CD4-positive, alpha-beta T cell treated with Interleukin-17A for 4 hours (primary cell): ENCODE data around the gene MRPL14.
"Not testable (repeated sequence)": the region's sequence is repeated elsewhere in the genome, so short reads cannot be mapped to it uniquely, and the experiment has no call there.

ENCODE experiments used
- DNase-seq: peaks from one replicate; pipeline ENCODE4 v3.0.0-alpha.2; 2020; ENCODE audit warnings: mixed read lengths

MRPL14 gene

GRCh38 chr6:44149369-44150012 is 22.2 kb upstream of the MRPL14 start:
- no peak for DNase-seq

GRCh38 chr6:44148306-44148705 is 21.1 kb upstream of the MRPL14 start:
- no peak for DNase-seq

GRCh38 chr6:44147256-44147655 is 20.0 kb upstream of the MRPL14 start:
- no peak for DNase-seq

- DNase-seq = no peak
Observed at GRCh38 chr6:44146685-44147084, 19.4 kb upstream of the MRPL14 start.

GRCh38 chr6:44145839-44146238 is 18.6 kb upstream of the MRPL14 start:
- DNase-seq = no peak

GRCh38 chr6:44144536-44144935 is 17.3 kb upstream of the MRPL14 start:
- DNase-seq = not testable (repeated sequence)

- DNase-seq = no peak
Observed at GRCh38 chr6:44143731-44144130, 16.5 kb upstream of the MRPL14 start.

- DNase-seq = no peak
Observed at GRCh38 chr6:44142835-44143234, 15.6 kb upstream of the MRPL14 start.

GRCh38 chr6:44139351-44139743 is 12.1 kb upstream of the MRPL14 start:
- DNase-seq = no peak

GRCh38 chr6:44138717-44139350 is 11.6 kb upstream of the MRPL14 start:
- DNase-seq = no peak

- DNase-seq = no peak
Observed at GRCh38 chr6:44135875-44136274, 8.6 kb upstream of the MRPL14 start.

GRCh38 chr6:44135173-44135758 is 8.0 kb upstream of the MRPL14 start:
- DNase-seq = no peak

- DNase-seq = no peak
Observed at GRCh38 chr6:44133981-44134711, 6.9 kb upstream of the MRPL14 start.

- no peak for DNase-seq
Observed at GRCh38 chr6:44133003-44133931, 6.0 kb upstream of the MRPL14 start.

GRCh38 chr6:44132476-44132875 is 5.2 kb upstream of the MRPL14 start:
- DNase-seq = no peak

GRCh38 chr6:44131892-44132291 is 4.6 kb upstream of the MRPL14 start:
- DNase-seq = no peak

- no peak for DNase-seq
Observed at GRCh38 chr6:44129841-44130322, 2.6 kb upstream of the MRPL14 start.

GRCh38 chr6:44128020-44128917 is 1.0 kb upstream of the MRPL14 start:
- peak; percentile 33 for DNase-seq

GRCh38 chr6:44126320-44127149 is 717 bp downstream of the MRPL14 start:
- peak; percentile 59 for DNase-seq

GRCh38 chr6:44123544-44123943 is 3.7 kb downstream of the MRPL14 start:
- no peak for DNase-seq
